Measurements from ENCODE around the gene HEYL. TPM values are rescaled to one million over a fixed set of nuclear protein-coding genes. Genes with fewer than 3 reads are reported as not detected.

The HEYL gene
- total RNA-seq, 1 donor from 2014 or later = not detected

GRCh38 chr1:39650431-39650830, 11.0 kb upstream of the HEYL start:
- no peak for ATAC-seq (ENCODE audit: low read depth)
- ChIA-PET CTCF (no interaction called here), POLR2A (no interaction called here)
- peaks cover 2% of the 10 kb centered on the region for H3K4me1 Mint-ChIP-seq
- H3K4me3 Mint-ChIP-seq = no peak overlapping the region
- H3K9me3 Mint-ChIP-seq = no peaks in the 10 kb centered on the region
- no peak overlapping the region for H3K27ac Mint-ChIP-seq
- no peak for DNase-seq
- no peaks in the 10 kb centered on the region for H3K36me3 Mint-ChIP-seq (ENCODE audit: low read depth)
- H3K27me3 Mint-ChIP-seq = peaks cover 12% of the 10 kb centered on the region
- TF ChIP-seq CTCF (IDR thresholded peaks at IDR 0.05) = no peak
- intact Hi-C loops (cut with micrococcal nuclease) = no loop called here

- H3K9me3 Mint-ChIP-seq = no peaks in the 10 kb centered on the region
- H3K4me3 Mint-ChIP-seq = no peak overlapping the region
- no peak for TF ChIP-seq CTCF (IDR thresholded peaks at IDR 0.05)
- peaks cover 9% of the 10 kb centered on the region for H3K27me3 Mint-ChIP-seq
- DNase-seq (no peak), ATAC-seq (ENCODE audit: low read depth) (no peak)
- CTCF ChIA-PET = interaction anchor here (1.1 to 1.5 kb wide), 2 partner anchors 9 to 43 kb away, joined by 5 to 6 read pairs; no protein-coding TSS in a partner anchor
- no peak overlapping the region for H3K27ac Mint-ChIP-seq
- H3K36me3 Mint-ChIP-seq (ENCODE audit: low read depth) = no peaks in the 10 kb centered on the region
- intact Hi-C loops (cut with micrococcal nuclease) = no loop called here
- peaks cover 2% of the 10 kb centered on the region for H3K4me1 Mint-ChIP-seq
- POLR2A ChIA-PET = no interaction called here
Measured at GRCh38 chr1:39649636-39650185, 10.3 kb upstream of the HEYL start.

GRCh38 chr1:39648496-39648895, 9.1 kb upstream of the HEYL start:
- H3K36me3 Mint-ChIP-seq (ENCODE audit: low read depth) = no peaks in the 10 kb centered on the region
- CTCF ChIA-PET = interaction anchor here (1.5 to 2.1 kb wide), 5 partner anchors 10 to 42 kb away, joined by 3 to 8 read pairs (median 6); no protein-coding TSS in a partner anchor
- TF ChIP-seq CTCF (IDR thresholded peaks at IDR 0.05) = no peak
- H3K4me1 Mint-ChIP-seq = peaks cover 2% of the 10 kb centered on the region
- POLR2A ChIA-PET = interaction anchor here (0.5 kb wide), 1 partner anchor 1088 kb away, joined by 3 read pairs; no protein-coding TSS in a partner anchor
- H3K27ac Mint-ChIP-seq = no peak overlapping the region
- H3K9me3 Mint-ChIP-seq = peaks cover 4% of the 10 kb centered on the region
- H3K4me3 Mint-ChIP-seq = no peak overlapping the region
- H3K27me3 Mint-ChIP-seq = peaks cover 2% of the 10 kb centered on the region
- intact Hi-C loops (cut with micrococcal nuclease) = no loop called here
- ATAC-seq (ENCODE audit: low read depth) = no peak
- no peak for DNase-seq

- TF ChIP-seq CTCF (IDR thresholded peaks at IDR 0.05) = no peak
- CTCF ChIA-PET = interaction anchor here (1.0 to 2.1 kb wide), 6 partner anchors 11 to 41 kb away, joined by 3 to 8 read pairs (median 4); no protein-coding TSS in a partner anchor
Measured at GRCh38 chr1:39647247-39647646, 7.8 kb upstream of the HEYL start.

GRCh38 chr1:39646232-39647081, 7.0 kb upstream of the HEYL start:
- no peak overlapping the region for H3K4me3 Mint-ChIP-seq
- no peaks in the 10 kb centered on the region for H3K36me3 Mint-ChIP-seq (ENCODE audit: low read depth)
- no peak overlapping the region for H3K27ac Mint-ChIP-seq
- no peaks in the 10 kb centered on the region for H3K4me1 Mint-ChIP-seq
- ChIA-PET CTCF (interaction anchor here (0.6 to 2.1 kb wide), 4 partner anchors 33 to 51 kb away, joined by 3 to 6 read pairs (median 4); no protein-coding TSS in a partner anchor), POLR2A (no interaction called here)
- no peak for TF ChIP-seq CTCF (IDR thresholded peaks at IDR 0.05)
- DNase-seq = no peak
- no peaks in the 10 kb centered on the region for H3K27me3 Mint-ChIP-seq
- no peak for ATAC-seq (ENCODE audit: low read depth)
- H3K9me3 Mint-ChIP-seq = peaks cover 4% of the 10 kb centered on the region
- intact Hi-C loops (cut with micrococcal nuclease) = no loop called here

More at GRCh38 chr1:39647247-39647646, 7.8 kb upstream of the HEYL start:
- Mint-ChIP-seq H3K4me3 (no peak overlapping the region), H3K27ac (no peak overlapping the region), H3K4me1 (no peaks in the 10 kb centered on the region), H3K36me3 (ENCODE audit: low read depth) (no peaks in the 10 kb centered on the region), H3K9me3 (peaks cover 4% of the 10 kb centered on the region), H3K27me3 (no peaks in the 10 kb centered on the region)
- no peak for ATAC-seq (ENCODE audit: low read depth)
- POLR2A ChIA-PET = no interaction called here
- intact Hi-C loops (cut with micrococcal nuclease) = no loop called here
- DNase-seq = no peak

All from activated B cell treated with CpG ODN at 0.5 μM for 24 hours (primary cell).